A549 (cell line): Measurements from ENCODE around the gene ZBTB46. TPM values are rescaled to one million over a fixed set of nuclear protein-coding genes. Genes with fewer than 3 reads are reported as not detected.

ENCODE experiments used
- ATAC-seq, 2 experiments: fragments of 200-7000 bp in 1 of 2; fragments of >200 bp in 1 of 2; cut with Nextera tagmentation in 1 of 2; cut with Tn5 transposase in 1 of 2; 3 replicates each; pipeline versions ENCODE4 v1.8.0 to v1.9.1; 2018 to 2020; ENCODE audit warnings: mild to moderate bottlenecking in 1 of 2, moderate library complexity in 1 of 2
- CTCF ChIA-PET: fragments of 300-600 bp; sonication (Branson Sonifier 250); formaldehyde crosslinking; extraction: SDS; loops from one replicate; lab custom pipeline; 2021; ENCODE audit warnings: antibody characterized with exemption, inconsistent platforms; lab: Yijun Ruan, JAX
- POLR2A ChIA-PET: fragments of 350-600 bp; formaldehyde crosslinking; extraction: SDS; loops from one replicate; lab custom pipeline; 2021; ENCODE audit warnings: antibody characterized with exemption, inconsistent platforms; lab: Yijun Ruan, JAX
- DNase-seq, 2 experiments: peaks; one replicate each; pipeline versions ENCODE4 v3.0.0 to v3.0.0-alpha.2; 2011 to 2016; ENCODE audit warnings: low read depth in 1 of 2, low spot score in 1 of 2
- FAIRE-seq: peaks from 2 replicates; lab custom pipeline; 2011; peaks lifted over from hg19 to GRCh38; lab: Jason Lieb, UNC
- H3K27ac ChIP-seq, 2 experiments: fragments of >200 bp; sonication (Bioruptor Twin); formaldehyde crosslinking; 3 replicates each; pipeline ENCODE4 v1.5.1; 2016 to 2017
- H3K4me1 ChIP-seq: fragments of >200 bp; sonication (Bioruptor Twin); formaldehyde crosslinking; 3 replicates; pipeline ENCODE4 v1.6.1; 2016
- H3K4me2 ChIP-seq: fragments of >200 bp; sonication (Bioruptor Twin); formaldehyde crosslinking; 3 replicates; pipeline ENCODE4 v1.6.1; 2016
- H3K4me3 ChIP-seq: fragments of >200 bp; sonication (Bioruptor Twin); formaldehyde crosslinking; 3 replicates; pipeline ENCODE4 v1.5.1; 2016
- H3K9me3 ChIP-seq: fragments of >200 bp; sonication (Bioruptor Twin); formaldehyde crosslinking; 3 replicates; pipeline ENCODE4 v1.6.1; 2016
- BCL3 ChIP-seq: fragments of >200 bp; sonication (Bioruptor Twin); formaldehyde crosslinking; IDR thresholded peaks from 3 replicates; pipeline ENCODE4 v1.6.1; 2016
- BHLHE40 ChIP-seq: IDR thresholded peaks from 2 replicates; pipeline ENCODE4 v1.6.1; 2012; ENCODE audit warnings: low read depth, low read length, inconsistent platforms
- CBX2 ChIP-seq: fragments of 200-600 bp; sonication (generic); IDR thresholded peaks from 2 replicates; pipeline ENCODE4 v1.6.1; 2016; ENCODE audit warnings: low read depth, mild to moderate bottlenecking, borderline replicate concordance
- CHD2 ChIP-seq: fragments of 150-350 bp; IDR thresholded peaks from 2 replicates; pipeline ENCODE4 v1.6.1; 2014; ENCODE audit warnings: low read length; ENCODE audit not compliant: partially characterized antibody
- E2F6 ChIP-seq: IDR thresholded peaks from 2 replicates; pipeline ENCODE4 v1.6.1; 2012; ENCODE audit warnings: low read depth, borderline replicate concordance
- EHF ChIP-seq: fragments of 250-450 bp; sonication (Bioruptor Pico); IDR thresholded peaks from 2 replicates; pipeline ENCODE4 v1.5.0; 2020; ENCODE audit warnings: mild to moderate bottlenecking
- HEYL ChIP-seq: fragments of 250-450 bp; sonication (Bioruptor Pico); IDR thresholded peaks from 2 replicates; pipeline ENCODE4 v1.8.0; 2021; ENCODE audit warnings: mild to moderate bottlenecking, moderate library complexity
- JUN ChIP-seq, 2 experiments: fragments of >200 bp; sonication (Bioruptor Twin); formaldehyde crosslinking; IDR thresholded peaks; 2 replicates in 1 of 2; 3 replicates in 1 of 2; pipeline ENCODE4 v1.6.1; 2016 to 2017
- NR3C1 ChIP-seq: fragments of >200 bp; sonication (Bioruptor Twin); formaldehyde crosslinking; IDR thresholded peaks from 3 replicates; pipeline ENCODE4 v1.6.1; 2017
- PBX3 ChIP-seq: IDR thresholded peaks from 2 replicates; pipeline ENCODE4 v1.6.1; 2012
- PHF8 ChIP-seq: fragments of 200-600 bp; sonication (generic); IDR thresholded peaks from 2 replicates; pipeline ENCODE4 v1.6.1; 2016; ENCODE audit warnings: low read depth, mild to moderate bottlenecking, antibody characterized with exemption, moderate library complexity, borderline replicate concordance
- POLR2A ChIP-seq: IDR thresholded peaks from 2 replicates; pipeline ENCODE4 v1.6.1; 2012; ENCODE audit warnings: mild to moderate bottlenecking, low read length
- SMC3 ChIP-seq: fragments of >200 bp; sonication (Bioruptor Twin); formaldehyde crosslinking; IDR thresholded peaks from 3 replicates; pipeline ENCODE4 v1.6.1; 2018; ENCODE audit warnings: inconsistent platforms
- SREBF2 ChIP-seq: fragments of 450-650 bp; IDR thresholded peaks from 2 replicates; pipeline ENCODE4 v1.6.1; 2014; ENCODE audit warnings: mild to moderate bottlenecking, moderate library complexity
- TP53 ChIP-seq: fragments of 250-450 bp; sonication (Bioruptor Pico); IDR thresholded peaks from 2 replicates; pipeline ENCODE4 v1.5.0; 2021; ENCODE audit warnings: mild to moderate bottlenecking, moderate library complexity
- ZNF302 ChIP-seq: fragments of 250-450 bp; sonication (Bioruptor Pico); IDR thresholded peaks from 2 replicates; pipeline ENCODE4 v1.9.0; 2021; ENCODE audit warnings: inconsistent platforms, mild to moderate bottlenecking, moderate library complexity
- WGBS: methylation state at CpG from one replicate; pipeline ENCODE4 v1.1.6; 2017; ENCODE audit errors: missing lambda C conversion rate; 5-methylcytosine and 5-hydroxymethylcytosine counted together
- polyA plus RNA-seq, 4 experiments: library from polyadenylated mRNA; depleted of rRNA in 3 of 4; stranded (reverse); fragments of >200 nt; fragmentation: RNase III in 1 of 4; extraction: RNeasy Plus Mini Kit Qiagen cat#74134 plus additional on column Dnase treatment in 1 of 4; gene quantifications; 2 replicates in 3 of 4; 3 replicates in 1 of 4; pipeline ENCODE4 v1.2.3, GENCODE V29; 2011 to 2017

ZBTB46 gene
- polyA plus RNA-seq, 2 of the 4 experiments (the other 2 are of a cell fraction), result 0.17 to 0.43 TPM

GRCh38 chr20:63740070-63740626, 90.9 kb downstream of the ZBTB46 start:
- peak overlapping the region; percentile 93 to 96 for H3K27ac ChIP-seq
- CTCF ChIA-PET, result interaction anchor here (0.7 to 2.2 kb wide), 8 partner anchors 11 to 246 kb away, joined by 3 to 12 read pairs (median 3); no protein-coding TSS in a partner anchor
- H3K9me3 ChIP-seq, result no peaks in the 10 kb centered on the region
- TF ChIP-seq SREBF2 (no peak), PHF8 (0 out of 2 replicates have a peak, but pooled peaks have one; percentile 23), E2F6 (no peak), NR3C1 (no peak), SMC3 (no peak), HEYL (CRISPR knock-in tag) (no peak), CBX2 (no peak), JUN (IDR thresholded peaks at IDR 0.05) (peak in 1 of 2 experiments; percentile 45; a peak in 1 of 5 replicates), BHLHE40 (no peak), BCL3 (0 out of 3 replicates have a peak, but pooled peaks have one; percentile 37)
- H3K4me2 ChIP-seq, result peak overlapping the region; percentile 98
- H3K4me1 ChIP-seq, result peaks cover 17% of the 10 kb centered on the region
- ATAC-seq, result peak; percentile 21 to 27
- WGBS, result no CpG with 5 or more reads among the region's 80 CpGs
- FAIRE-seq, result no peak
- peak overlapping the region; percentile 97 for H3K4me3 ChIP-seq
- peak in 1 of 2 experiments; percentile 45 for DNase-seq
- POLR2A ChIA-PET, result interaction anchor here (1.2 to 1.6 kb wide), 7 partner anchors 12 to 240 kb away, joined by 3 to 16 read pairs (median 5); partner anchors contain the start of genes ARFRP1, PPDPF, TPD52L2 and ZGPAT

- POLR2A ChIA-PET, result interaction anchor here (1.0 to 1.2 kb wide), 2 partner anchors 32 to 126 kb away, joined by 3 read pairs; partner anchors contain the start of genes ARFRP1, TPD52L2 and ZGPAT
- H3K9me3 ChIP-seq, result no peaks in the 10 kb centered on the region
- peak within 1 kb of the TSS; percentile 98 for H3K4me2 ChIP-seq
- peaks cover 17% of the 10 kb centered on the region for H3K4me1 ChIP-seq
- H3K4me3 ChIP-seq, result peak within 1 kb of the TSS; percentile 97
- ATAC-seq (peak; percentile 44 to 56), DNase-seq (peak; percentile 74 to 90), FAIRE-seq (no peak)
- CTCF ChIA-PET, result interaction anchor here (1.1 kb wide), 1 partner anchor 41 kb away, joined by 3 read pairs; no protein-coding TSS in a partner anchor
- peak within 1 kb of the TSS; percentile 93 to 96 for H3K27ac ChIP-seq
- TF ChIP-seq TP53 (CRISPR knock-in tag) (no peak), PBX3 (0 out of 2 replicates have a peak, but pooled peaks have one; percentile 5), POLR2A (0 out of 2 replicates have a peak, but pooled peaks have one; percentile 8)
- WGBS, result 85% methylated on average over 4 of the region's 136 CpGs
These were observed 91.7 kb downstream of the ZBTB46 start, which contains the start of gene SLC2A4RG for GRCh38 chr20:63739130-63740069. TSS of gene SLC2A4RG (plus strand) at chr20:63739776. CDS start at chr20:63739913, 137 bp downstream.

GRCh38 chr20:63738687-63739129, 92.4 kb downstream of the ZBTB46 start:
- CTCF ChIA-PET, result interaction anchor here (1.1 kb wide), 1 partner anchor 41 kb away, joined by 3 read pairs; no protein-coding TSS in a partner anchor
- H3K27ac ChIP-seq, result peak overlapping the region in 1 of 2 experiments; percentile 89; a peak in 4 of 6 replicates
- TF ChIP-seq EHF (no peak), CHD2 (no peak), ZNF302 (CRISPR knock-in tag) (no peak)
- TF ChIP-seq, all 56 proteins: peak for 0
- FAIRE-seq (no peak), DNase-seq (no peak), ATAC-seq (peak in 1 of 2 experiments; percentile 1; a peak in 1 of 6 replicates)
- POLR2A ChIA-PET, result interaction anchor here (1.0 to 1.2 kb wide), 2 partner anchors 31 to 127 kb away, joined by 3 read pairs; partner anchors contain the start of genes ARFRP1, TPD52L2 and ZGPAT
- Histone ChIP-seq H3K4me1 (peaks cover 17% of the 10 kb centered on the region), H3K4me3 (no peak overlapping the region; the same call in 2 of the 3 replicates), H3K9me3 (no peaks in the 10 kb centered on the region), H3K4me2 (peak overlapping the region; percentile 98)
- 90% methylated on average over 6 of the region's 26 CpGs for WGBS
